Amniotic epithelial cell (primary cell): ENCODE measurements around the gene LMNTD2.

Source experiments
- DNase-seq: peaks from one replicate; pipeline ENCODE4 v3.0.0-alpha.2; 2010; ENCODE audit warnings: low read depth

Gene LMNTD2

DNA sequence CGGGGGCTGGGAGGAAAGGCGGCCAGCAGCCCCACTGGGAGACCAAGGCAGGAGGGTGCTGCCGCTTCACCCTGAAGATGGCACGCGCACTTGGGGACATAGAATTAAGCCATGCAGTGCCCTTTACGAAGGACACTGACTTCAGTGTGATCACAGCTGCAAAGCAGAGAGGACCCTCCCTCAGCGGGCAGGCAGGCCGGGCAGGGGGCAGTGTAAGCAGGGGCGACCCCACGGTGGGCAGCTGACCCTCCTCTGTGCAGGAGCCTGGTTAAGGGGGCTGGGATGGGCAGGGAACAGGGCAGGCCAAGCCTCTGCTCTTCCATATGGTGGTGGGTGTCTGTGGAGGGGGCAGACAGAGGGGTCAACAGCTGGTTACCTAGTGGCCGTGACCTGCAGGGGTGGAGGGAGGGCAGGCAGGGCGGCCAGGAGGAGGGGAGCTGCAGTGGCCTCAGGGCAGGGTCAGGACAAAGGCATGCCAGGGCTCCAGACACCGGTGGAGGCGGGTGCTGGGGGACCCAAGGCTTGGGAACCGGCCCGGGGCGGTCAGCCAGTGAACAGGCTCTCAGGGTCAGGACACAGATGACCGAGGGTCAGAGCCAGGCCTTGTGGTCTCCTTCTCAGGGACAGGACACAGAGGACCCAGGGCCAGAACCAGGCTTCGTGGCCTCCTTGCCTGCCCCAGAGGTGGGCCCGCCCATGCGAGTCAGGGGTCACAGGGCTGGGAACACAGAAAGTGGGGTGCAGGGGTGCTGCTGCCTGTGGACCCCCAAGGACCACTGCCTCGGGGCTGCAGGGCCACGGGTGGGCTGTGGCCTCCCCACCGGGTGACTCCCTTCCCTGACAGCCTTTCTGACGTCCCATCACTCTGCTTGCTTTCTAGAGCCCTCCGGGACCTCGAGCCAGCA lies 7.2 kb downstream of the LMNTD2 start:
- no peak for DNase-seq

GRCh38 chr11:551596-551995 lies 8.9 kb downstream of the LMNTD2 start:
- no peak for DNase-seq

DNA sequence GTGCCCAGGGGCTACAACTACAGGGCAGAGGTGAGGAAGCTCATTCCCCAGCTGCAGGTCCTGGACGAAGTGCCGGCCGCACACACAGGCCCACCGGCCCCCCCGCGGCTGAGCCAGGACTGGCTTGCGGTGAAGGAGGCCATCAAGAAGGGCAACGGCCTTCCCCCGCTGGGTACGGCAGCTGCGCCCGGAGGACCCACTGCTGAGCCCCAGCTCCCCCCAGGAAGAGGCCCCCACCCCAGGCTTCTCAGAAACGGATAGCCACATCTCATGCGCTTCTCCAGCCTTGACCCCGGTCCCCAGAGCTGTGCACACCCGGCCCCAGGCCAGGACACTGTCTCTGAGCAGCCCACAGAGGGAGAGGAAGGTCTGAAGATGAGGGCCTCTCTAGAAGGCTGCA lies 9.4 kb downstream of the LMNTD2 start:
- DNase-seq = no peak

DNA sequence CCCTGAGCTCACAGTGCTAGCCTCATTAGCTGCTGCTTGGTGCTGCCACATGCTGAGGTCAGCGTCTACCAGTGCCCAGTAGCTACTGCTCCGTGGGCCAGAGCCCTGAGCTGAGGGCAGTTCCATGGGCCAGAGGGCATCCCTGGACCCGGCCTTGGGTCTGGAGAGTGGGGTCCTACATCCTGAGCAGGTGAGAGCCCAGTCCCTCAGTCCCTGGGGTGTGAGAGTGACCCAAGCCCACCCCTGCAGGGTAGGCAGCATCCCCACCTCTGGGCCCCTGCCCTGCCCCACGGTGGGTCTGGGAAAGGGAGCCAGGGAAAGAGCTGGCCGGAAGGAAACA lies 9.8 kb downstream of the LMNTD2 start:
- no peak for DNase-seq

GRCh38 chr11:550021-550745 lies 10.4 kb downstream of the LMNTD2 start:
- no peak for DNase-seq

DNA sequence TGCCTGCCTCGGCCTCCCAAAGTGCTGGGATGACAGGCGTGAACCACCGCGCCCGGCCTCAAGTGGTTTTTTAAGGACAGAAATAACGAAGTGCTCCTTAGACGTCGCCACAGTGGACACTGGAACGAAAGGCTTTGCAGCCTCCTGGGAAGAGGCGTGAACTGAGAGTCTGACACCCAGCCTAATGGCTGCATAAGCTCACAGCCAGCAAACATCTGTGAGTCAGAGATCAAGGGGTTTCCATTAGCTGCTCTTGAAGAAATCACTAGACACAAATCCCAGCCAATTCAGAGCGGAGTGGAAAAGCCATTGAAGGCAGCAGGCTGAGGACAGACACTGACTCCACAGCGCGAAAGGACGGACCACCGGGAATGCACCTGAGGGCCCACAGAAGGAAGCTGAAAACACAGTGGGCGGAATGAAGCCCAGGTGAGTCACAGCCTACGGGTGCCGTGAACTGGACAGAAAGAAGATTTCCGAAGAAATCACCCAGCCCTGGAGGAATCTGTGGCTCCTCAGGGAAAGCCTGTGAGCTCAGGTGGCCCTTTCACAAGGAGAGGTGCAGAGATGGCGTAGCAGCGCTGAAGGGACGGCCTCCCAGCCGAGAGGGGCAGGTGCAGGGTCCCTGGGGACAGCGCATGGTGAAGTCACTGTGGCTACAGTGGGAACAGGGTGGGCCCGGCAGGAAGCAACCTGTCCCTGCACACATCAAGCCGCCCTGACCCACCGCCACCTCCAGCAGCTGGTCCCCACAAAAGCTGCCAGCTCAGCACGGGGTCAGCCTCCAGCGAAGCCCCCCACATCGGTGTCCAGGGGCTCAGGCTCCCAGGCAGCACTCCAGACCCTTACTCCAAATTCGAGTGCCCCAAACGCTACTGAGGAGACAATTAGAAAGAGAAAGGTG lies 11.6 kb downstream of the LMNTD2 start:
- peak; percentile 16 for DNase-seq

DNA sequence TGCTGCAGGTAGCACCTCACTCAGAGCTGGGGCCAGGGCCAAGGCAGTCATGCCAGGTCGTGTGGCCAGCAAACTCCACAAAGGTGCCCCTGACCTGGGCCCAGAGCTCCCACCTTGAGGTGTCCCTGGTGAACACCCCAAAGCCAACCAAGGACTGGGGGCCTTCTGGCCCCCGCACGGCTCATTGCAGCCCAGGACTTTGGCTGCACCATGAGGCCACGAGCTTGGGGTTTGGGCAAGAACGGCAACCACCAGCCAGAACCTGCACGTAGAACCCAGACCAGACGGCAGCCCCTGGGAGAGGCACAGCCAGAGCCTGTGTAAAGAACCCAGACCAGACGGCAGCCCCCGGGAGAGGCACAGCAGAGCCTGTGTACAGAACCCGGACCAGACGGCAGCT lies 15.4 kb downstream of the LMNTD2 start:
- DNase-seq = no peak

- no peak for DNase-seq
Measured at GRCh38 chr11:544817-545166, 15.7 kb downstream of the LMNTD2 start.

DNA sequence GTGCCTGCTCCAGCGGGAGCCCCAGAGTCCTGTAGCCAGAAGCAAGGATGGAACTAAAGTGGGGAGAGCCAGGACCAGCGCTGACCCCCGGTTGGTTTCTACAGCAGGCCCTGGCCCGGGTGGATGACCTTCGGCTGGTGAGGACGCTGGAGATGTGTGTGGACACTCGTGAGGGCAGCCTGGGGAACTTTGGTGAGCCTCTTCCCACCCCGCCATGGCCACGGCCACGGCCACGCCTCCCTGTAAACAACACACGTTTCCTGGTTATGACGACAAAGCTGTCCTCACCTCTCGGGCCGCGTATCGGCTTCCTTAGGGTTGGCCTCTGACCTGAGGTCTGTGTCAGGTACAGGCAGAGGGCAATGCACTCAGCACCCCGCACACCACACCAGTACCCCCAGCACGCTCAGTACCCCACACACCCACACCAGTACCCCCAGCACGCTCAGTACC lies 19.1 kb downstream of the LMNTD2 start:
- no peak for DNase-seq

DNA sequence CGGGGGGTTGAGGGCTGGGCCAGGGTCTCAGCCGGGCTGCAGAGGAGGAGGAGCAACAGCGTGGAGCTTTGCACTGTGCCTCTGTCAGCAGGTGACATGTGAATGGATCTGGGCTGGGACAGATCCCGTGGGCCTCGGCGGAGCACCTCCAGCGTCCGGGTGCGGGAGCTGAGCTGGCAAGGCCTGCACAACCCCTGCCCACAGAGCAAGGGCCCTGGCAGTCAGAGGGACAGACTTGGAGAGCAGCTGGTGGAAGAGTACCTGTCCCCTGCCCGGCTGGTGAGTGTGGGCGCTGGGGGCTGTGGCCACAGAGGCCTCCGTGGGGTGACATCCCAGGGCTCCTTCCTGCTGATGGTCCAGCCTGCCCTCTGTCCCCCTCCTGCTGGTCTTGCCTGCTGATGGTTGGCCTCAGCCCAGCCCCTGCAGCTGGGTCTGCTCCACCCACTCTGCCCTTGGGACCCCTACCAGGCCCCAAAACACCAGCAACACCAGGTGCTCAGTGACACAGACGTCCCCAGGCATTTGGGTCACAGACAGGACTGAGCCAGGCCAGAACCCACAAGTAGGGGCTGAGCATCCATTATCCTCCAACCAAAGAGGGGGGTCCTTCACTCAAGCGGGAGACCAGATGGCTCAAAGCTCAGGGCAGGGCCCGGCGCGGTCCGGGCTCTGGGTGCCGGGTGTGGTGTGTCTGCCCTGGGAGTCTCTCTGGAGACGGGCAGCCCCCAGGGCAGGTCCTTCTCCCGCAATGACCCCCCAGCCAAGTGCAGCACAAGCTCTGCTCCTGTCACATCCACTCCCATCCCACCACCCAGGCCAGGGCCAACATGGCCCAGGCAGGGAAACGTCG lies 19.7 kb downstream of the LMNTD2 start:
- no peak for DNase-seq

- no peak for DNase-seq
Measured at GRCh38 chr11:539971-540481, 20.5 kb downstream of the LMNTD2 start.

DNA sequence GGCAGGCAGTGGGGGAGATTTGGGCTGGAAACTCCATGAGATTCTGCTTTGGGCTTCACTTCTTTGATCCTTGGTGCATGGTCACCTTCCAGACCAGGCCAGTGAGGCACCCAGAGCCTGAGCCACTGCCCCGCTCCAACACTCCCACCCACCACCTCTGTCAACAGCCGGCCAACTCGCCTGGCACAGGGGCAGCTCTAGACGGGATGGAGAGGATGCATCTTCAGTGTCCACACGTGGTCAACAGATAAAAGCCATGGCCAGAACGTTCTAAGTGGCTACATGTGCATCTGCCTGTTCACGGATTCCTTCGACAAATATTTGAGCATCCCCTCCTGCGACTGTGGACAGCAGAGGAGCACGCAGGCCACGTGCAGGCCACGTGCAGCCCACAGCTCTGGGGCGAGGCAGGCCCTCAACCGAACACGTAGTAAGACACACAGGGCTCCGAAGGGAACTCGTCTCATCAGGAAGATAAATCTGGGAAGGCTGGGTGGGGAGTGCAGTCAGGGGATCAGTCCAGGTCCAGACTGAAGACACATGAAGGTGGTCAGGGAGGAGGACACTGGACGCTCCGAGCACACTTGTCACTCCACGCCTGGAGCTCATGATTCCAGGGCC lies 22.0 kb downstream of the LMNTD2 start:
- DNase-seq = no peak

DNA sequence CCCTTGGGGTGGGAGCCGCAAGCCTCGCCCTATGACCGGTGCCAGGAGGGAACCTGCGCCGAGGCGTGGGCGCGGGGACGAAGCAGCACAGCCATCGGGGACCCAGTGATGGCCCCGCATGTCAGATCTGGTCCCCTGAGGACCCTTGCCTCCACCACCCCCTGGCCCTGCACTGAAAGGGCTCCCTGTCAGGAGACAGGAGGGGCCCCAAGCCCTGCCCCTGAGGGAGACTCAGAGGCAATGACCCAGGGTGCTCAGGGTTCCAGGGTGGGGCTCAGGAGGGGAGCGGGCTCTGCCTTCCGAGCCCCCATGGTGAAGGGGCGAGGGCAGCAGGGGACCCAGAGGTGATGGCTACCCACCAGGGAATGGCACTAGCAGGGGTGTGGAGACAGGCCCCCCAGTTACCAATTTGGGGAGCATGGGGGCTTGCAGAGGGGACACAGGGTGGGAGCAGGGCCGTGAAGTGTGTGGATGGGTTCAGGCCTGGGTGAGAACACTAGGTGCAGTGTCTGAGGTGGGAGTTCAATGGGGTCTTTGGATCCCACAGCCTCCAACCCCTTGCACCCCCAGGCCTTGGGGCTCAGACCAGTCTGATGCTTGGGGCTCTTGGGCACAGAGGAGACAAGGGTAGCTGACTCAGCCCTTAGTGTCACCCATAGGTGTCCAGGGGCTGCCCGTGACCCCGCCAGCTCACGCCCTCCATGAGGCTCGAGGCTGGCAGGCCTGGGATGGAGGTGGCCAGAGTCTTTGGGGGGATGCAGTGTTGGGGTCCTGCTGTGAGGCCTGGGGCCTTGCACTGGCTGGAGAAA lies 22.7 kb downstream of the LMNTD2 start:
- no peak for DNase-seq

DNA sequence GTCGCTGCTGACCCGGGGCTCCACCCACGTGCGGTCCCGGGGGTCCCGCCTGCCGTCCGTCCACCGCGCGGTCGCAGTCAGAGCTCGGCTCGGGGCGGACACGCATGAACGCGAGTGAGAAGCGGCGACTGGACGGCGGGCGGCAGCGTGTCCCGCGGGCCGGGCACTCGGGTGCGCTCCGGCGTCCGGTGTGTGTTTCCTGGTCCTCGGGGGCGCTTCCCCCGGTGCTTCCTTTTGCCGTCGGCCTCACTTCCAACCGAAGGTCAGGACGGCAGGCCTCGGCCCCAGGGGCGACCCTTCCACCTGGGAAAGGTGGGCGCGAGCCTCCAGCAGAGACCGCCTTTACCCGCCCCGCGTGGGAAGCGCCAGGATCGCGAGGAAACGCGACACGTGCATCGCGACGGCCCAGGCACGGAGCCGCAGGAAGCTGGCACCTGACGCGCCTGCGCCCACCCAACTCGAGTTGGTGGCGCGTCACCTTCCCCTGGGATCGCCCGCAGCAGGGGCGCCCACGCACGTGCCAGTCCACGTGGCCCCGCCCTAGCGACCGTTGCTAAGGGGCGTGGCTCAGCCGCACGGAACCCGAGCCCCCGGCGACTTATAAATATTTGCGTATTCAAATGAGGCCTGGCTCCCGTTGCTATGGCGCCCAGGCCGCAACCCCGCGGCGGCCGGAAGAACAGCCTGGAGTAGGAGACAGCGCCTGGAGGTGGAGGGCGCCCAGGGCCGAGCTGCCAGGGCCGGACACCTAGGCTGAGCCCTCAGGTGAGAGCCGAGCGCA lies 23.5 kb downstream of the LMNTD2 start, which contains the start of gene LRRC56:
TSS of gene LRRC56 (plus strand) at position 687 of the 781 bp plus-strand sequence. CDS start 3,158 bp downstream, outside the sequence.
- DNase-seq = peak; percentile 76

DNA sequence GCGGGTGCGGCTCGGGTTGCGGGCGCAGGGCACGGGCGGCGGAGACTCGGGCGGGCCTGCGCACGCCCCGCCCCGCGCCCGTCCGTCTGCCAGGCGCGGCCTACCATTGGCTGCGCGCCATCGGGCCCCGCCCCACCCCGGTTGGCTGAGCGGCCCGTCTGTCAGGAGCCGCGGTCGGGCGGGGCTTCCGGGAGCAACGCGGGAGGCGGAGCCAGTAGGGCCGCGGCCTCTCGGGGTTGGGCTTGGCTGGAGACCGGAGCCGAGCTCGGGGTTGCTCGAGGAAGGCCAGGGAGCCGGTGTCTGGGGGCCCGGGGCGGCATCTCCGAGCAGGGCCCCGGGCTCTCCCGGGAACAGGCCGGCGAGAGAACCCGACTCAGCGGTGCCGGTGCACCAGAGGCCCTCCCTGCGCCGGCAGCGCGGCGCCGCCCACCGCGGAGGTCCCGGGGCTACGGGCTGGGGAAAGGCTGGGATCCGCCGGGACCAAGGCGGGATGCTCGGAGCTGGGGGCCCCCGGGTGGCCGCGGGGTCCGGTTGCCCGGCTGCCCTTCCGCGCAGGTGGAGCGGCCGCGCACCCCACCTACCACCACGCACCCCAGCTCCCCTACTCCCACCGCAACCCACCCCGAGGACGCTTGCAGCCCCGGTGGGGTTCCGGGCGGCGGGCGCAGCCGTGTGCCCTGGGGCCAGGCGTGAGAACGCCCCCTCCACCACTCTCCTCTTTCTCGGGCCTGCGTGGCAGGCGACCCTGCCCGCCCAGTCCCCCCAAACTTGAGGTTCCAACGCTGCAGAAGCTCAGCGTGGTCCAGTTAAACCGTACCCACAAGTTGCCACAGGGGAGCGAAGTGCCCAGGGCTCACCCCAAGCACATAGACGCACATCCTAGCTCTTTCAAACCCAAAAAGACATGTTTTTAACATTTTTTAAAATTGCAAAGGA lies 24.8 kb downstream of the LMNTD2 start, which contains the start of gene HRAS:
TSS of gene HRAS (minus strand) at position 58 of the 936 bp plus-strand sequence.
- DNase-seq = peak; percentile 85

DNA sequence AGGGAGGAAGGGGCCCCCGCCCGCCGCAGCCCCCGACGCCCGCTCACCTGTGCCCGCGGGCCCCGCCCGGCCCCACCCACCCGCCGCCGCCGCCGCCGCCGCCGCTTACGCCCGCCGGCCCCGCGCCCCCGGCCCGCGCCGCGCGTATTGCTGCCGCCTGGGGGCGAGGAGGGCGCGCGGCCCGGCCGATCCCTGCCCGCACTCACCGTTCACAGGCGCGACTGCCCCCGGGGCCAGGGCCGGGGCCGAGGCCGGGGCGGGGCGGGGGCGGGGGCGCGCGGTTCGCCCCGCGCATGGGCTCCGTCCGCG lies 25.4 kb downstream of the LMNTD2 start:
- no peak for DNase-seq

DNA sequence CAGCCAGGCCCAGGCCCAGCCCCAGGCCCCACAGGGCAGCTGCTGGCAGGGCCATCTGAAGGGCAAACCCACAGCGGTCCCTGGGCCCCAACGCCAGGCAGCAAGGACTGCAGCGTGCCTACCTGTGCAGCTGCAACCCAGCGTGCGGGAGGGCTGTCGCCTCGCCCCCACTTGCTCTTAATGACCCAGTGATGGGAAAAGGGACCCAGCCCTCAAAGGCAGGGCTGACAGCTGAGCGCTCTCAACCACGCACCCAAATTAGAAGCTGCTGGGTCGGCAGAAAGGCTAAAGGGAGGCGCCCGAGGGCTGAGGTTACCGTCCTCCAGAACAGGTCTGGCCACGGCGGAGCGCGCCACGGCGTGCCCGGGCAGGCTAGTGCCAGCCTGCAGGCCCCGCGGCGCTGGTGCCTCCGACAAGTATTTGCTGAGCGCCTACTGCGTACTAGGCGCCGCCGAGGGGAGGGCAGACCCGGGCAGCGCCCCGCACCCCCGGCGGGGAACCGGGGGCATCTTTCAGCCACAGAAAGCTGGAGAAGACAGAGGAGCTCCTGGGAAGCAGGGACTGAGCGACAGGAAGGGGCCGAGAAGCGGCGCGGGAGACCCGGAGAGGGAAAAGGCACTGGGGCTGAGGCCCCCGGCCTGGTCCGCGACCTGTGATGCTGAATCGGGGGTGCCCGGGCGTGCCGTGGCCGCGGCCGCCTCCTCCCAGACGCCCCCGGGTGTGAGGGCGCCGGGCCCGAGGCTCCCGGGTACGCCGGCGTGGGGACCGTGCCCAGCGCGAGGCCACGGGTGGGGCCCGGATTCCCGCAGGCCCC lies 25.9 kb downstream of the LMNTD2 start:
- peak; percentile 11 for DNase-seq
